Activated CD4-positive, alpha-beta T cell treated with anti-CD3 and anti-CD28 coated beads for 4 hours (primary cell): ENCODE results near the gene LY6G6D.

Experiments
- DNase-seq, 2 donors: peaks; one replicate each; pipeline ENCODE4 v3.0.0-alpha.2; 2020

The LY6G6D gene

GRCh38 chr6:31721351-31722020 is 6.3 kb downstream of the LY6G6D start, which contains the start of gene LY6G6C:
Gene LY6G6C, minus strand, starts transcription at chr6:31721746. Its CDS starts 67 bp downstream, at chr6:31721679.
- DNase-seq = no peak

DNA sequence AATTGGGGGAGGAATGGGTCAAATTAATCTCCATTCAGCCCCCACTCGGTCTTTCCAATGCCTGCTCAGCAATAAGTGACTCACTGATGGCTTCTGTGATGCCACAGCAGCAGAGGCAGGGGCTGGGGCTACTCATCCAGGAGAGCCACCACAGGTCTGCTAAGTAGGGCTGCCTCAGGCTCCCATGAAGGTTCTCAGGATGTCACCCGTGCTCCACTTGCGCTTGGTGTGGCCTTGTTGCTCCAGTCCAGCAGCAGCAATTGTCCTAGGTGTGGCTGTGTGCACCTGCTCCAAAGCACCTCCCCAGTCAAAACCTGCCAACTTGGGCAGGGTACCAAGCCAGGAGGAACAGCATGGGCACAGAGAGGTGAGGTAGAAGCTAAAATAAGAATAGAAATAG is 7.0 kb downstream of the LY6G6D start:
- DNase-seq = no peak

DNA sequence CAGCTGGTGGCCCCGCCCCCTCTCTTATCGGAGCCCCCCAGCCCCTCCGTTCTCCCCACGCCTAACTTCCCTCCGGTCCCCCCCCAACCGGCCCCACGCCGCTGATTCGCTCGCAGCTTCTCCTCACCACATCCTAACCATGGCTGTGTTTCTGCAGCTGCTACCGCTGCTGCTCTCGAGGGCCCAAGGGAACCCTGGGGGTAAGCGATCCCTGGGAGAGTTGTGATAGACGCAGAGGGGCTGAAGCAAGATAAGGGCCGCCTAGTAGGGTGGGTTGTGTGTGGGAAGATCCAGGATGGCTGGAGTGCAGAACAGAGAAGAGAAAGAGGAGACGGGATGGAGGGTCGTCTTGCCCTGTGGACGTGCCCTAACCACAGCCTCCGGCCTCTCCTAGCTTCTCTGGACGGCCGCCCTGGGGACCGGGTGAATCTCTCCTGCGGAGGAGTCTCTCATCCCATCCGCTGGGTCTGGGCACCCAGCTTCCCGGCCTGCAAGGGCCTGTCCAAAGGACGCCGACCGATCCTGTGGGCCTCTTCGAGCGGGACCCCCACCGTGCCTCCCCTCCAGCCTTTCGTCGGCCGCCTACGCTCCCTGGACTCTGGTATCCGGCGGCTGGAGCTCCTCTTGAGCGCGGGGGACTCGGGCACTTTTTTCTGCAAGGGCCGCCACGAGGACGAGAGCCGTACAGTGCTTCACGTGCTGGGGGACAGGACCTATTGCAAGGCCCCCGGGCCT is 8.3 kb downstream of the LY6G6D start, which contains the start of gene MPIG6B:
Gene MPIG6B (plus strand): TSS at position 129 of the 735 bp plus-strand sequence. CDS start 11 bp downstream, at position 140.
- DNase-seq = no peak

- no peak for DNase-seq
Measured at GRCh38 chr6:31723980-31724691, 9.0 kb downstream of the LY6G6D start.

- DNase-seq = no peak
Measured at GRCh38 chr6:31725502-31726350, 10.6 kb downstream of the LY6G6D start.

DNA sequence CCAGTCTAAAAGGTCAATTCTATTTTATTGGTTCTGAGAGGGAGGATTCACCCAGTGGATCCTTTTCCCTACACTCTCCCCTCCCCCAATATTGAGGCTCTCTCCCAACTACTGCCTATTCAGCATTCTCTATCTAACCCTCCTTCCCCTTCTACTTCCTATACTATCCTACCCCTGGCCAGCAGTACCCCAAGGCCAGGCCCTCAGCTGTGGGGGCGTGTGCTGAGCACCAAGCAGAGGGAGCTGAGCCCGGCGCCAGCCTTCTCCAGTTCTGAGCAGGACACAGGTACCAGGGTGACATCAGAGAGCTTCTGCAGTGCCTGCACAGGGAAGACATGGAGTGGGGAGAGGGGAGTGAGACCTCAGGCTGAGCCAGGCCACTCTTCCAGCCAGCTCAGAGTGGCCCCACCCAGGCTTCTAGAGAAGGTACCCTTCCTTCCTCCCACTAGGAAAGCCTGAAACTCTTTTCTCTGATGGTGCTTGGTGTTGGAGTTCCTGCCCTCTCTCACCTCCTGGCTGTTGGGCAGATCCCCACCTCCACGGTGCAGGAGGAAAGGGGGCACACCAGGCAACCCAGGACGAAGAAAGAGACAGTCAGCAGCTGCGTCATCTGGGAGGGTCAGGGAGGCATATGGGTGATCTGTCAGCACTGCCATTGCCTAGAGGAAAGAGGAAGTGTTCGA is 12.0 kb downstream of the LY6G6D start:
- DNase-seq = peak in 1 of 2 donors; percentile 11

GRCh38 chr6:31727717-31728671 is 12.8 kb downstream of the LY6G6D start:
- DNase-seq = no peak

DNA sequence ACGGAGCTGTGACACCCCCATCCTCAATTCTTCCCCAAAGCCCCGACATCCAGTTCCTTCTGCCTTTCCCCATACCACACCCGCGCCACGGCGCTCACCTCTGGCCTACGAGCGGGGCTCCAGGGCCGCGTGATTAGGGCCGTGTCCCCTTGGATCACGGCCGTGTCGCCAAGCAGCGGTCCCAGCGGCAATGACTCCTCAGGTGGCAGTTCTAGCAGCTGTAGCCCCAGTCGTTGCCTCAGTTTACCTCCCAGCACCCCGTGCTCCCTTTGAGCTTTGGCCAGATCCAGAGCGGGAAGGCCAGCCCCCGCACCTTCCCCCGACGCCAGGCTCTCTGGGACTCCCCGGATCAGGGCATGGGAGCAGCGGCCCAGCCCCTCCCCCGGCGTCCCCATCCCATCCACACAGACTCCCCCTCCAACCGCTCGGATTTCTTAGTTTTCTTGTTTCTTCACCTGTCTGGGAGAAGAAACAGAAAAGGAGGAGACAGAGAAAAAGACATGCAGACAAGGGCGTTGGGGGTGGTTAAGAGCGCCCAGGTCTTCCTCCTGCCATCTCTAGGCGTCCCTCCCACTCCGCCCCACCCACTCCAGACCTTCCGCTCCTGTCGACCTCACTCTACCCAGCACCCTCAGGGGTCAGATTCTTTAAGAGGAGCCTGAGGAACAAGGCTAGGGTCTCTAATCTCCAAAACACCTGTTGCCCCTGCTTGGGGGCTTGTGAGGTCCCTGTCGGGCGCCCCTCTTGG is 13.8 kb downstream of the LY6G6D start, which contains the start of gene DDAH2:
Gene DDAH2 (minus strand): TSS at position 533 of the 748 bp plus-strand sequence. CDS start 138 bp downstream, at position 395.
- no peak for DNase-seq

- peak; percentile 83 for DNase-seq
Measured at GRCh38 chr6:31729515-31729978, 14.4 kb downstream of the LY6G6D start.

DNA sequence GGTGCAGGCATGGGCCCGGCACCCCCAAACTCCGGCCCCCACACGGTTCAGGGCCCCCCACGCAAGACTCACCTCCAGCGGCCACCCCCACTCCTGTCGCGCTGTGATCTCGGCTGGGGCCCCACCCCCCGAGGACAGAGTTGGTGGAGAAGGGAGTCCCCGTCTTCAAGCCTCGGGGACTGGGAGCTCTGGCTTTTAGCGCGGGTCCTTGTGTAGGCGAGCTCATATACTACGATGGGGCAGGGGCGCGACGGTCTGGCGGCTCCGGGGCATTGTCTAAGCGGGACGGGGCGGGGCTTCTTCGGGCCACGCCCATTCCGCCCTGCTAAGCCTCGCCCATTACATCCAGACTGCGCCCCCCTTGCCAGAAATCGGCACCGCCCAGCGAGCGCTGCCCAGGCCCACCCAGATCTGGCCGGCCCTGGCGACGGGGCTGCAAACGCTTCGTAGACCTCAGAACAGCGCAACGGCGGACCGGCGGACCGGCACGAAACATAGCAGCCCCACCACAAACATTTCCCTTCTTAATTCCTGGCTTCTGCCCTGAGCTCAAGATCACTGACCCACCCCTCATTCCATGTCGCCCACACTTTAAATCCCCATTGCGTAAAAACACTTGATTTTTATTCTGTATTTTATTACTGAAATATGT is 15.0 kb downstream of the LY6G6D start:
- peak; percentile 52 to 57 for DNase-seq

- DNase-seq = no peak
Measured at GRCh38 chr6:31730631-31731086, 15.5 kb downstream of the LY6G6D start.

DNA sequence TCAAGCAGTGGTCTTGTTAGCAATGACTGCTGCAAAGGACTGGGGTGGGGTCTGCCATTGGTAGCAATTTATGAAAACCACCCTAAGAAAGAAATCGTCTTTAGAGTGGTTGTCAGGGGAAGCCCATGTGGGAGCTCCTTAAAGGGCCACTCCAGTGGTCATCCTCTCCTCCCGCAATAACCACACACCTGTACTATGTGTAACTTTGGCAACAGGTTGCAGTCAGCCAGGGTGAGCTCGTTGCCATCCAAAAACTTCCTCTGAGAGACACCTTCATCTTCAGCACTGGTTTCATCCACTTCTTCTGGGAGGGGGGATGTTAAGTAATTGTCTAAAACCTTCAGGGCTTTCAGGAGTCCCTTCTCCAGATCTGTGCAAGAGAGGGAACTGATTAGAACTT is 16.9 kb downstream of the LY6G6D start:
- no peak for DNase-seq

DNA sequence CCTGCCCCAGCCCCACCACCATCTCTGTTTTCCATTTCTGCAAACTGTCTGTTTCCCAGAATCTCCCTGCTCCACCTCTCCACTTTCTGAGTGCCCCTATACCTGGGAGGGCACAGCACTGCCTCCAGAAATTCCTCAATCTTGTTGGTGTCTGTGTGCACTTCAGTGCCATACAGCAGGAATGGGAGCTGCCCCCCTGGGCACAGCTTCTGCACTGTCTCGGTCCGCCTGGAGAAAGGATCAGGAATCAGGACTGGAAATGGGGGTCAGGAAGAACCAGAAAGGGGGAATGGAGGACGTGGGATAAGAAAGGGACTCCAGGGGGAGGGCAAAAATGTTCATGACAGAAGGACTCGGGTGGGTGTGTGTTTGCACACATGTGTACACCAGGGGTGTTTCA is 18.6 kb downstream of the LY6G6D start:
- DNase-seq = no peak

DNA sequence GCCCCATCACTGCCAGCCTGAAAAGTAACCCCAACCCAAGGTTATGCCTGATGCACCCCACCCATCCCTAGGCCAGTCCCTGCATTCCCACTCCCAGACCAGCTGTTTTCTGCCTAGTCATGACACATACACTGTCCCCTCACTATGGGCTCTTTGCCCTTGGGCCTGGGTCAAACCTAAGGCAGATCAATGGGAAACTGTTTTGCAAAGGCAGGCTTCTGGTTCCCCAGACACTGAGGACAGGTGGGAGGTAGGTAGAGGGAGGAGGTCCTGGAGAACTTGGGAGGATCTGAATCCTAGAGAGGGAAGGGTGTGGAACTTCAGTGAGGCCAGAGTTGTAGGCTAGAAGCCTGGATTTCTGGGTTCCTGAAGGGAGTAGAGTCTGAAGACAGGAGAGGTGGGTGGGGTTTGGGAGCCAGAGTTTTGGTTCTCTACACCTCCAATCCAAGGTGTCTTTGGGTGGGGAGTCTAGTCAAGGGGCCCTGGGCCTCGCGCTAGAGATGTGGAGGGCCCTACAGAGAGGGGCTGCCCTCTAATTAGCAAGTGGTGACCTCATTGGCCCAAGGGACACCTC is 19.2 kb downstream of the LY6G6D start:
- DNase-seq = no peak

DNA sequence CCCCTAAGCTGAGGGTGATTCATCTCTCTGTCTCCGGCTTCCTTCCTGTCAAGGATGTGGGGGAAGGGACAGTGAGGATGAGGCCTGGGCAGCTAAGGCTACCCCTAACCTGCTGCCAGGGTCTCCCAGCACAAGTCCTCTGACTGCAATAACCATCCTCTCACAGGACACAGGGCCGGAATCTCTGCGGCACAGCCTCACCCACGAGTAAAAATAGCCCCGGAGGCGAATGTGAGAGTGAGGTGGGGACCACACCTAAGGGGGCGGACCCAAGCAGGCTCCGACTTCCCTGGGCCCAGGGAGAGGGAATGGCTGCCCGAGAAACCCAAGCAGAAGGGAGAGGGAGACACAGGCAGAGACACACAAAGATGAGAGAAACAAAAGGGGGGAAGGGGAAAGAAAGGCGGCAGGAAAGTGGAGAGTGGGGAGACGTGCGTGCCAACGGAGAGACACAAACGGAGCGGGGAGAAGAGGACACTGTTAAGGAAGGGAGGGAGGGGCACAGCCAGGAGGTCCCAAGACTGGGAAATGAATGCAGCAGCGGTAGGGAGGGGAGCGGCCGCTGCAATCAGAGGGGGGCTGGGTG is 19.8 kb downstream of the LY6G6D start:
- DNase-seq = peak; percentile 51 to 60

- peak; percentile 76 to 78 for DNase-seq
Measured at GRCh38 chr6:31736021-31736767, 21.0 kb downstream of the LY6G6D start, which contains the start of gene CLIC1. Gene CLIC1, minus strand, starts transcription at chr6:31736530. Its CDS starts 230 bp downstream, at chr6:31736300.

DNA sequence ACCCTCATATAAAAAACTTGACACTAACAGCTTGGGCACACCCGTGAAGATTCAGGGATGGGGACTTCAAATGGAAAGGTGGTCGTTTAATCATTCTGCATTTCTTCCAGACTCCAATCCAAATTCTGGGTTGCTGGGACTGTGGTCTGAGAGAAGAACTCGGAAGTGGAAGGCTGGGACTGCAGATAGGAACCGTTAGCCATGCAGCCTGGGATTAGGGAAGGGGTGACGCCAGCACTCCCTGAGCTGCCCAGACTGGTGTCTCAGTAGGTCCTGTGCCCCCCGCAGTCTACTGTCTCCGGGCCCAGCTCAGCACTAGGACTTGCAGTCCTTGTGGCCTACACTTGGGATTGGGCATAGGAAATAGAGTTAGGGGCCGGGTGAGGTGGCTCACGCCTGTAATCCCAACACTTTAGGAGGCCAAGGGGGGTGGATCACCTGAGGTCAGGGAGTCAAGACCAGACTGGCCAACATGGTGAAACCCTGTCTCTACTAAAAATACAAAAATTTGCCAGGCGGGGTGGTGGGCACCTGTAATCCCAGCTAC is 21.7 kb downstream of the LY6G6D start:
- DNase-seq = no peak
